Fibroblast of gingiva (primary cell): ENCODE results near the gene HGFAC.
A peak's percentile ranks its signal among the peaks of the same experiment; 100 is the strongest.

ENCODE experiments used
- DNase-seq: peaks from one replicate; pipeline ENCODE4 v3.0.0-alpha.2; 2011; ENCODE audit warnings: low read depth

HGFAC gene

GRCh38 chr4:3441501-3442459 lies at the start of gene HGFAC:
Gene HGFAC, plus strand, starts transcription at chr4:3441968. Its CDS starts 34 bp downstream, at chr4:3442002.
- DNase-seq, result no peak

DNA sequence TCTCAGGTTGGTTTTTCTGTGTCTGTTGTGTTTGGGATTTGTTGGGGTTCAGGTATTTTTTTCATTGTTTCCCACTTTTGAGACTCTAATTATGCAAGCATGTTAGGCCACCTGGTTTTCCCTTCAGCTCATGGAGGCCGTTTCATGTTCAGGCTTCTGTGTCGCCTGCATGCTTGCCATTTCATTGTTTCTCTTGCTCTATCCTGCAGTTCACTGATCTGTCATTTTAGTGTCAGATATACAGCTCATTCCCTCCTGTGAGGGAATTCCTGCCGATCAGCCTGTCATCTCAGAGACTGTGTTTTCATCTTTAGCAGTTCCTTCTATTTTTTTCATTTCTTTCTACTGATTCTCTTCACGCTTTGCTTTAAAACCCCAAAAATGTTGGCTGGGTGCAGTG lies 49.4 kb upstream of the HGFAC start:
- no peak for DNase-seq

- no peak for DNase-seq
These were observed 48.6 kb upstream of the HGFAC start for GRCh38 chr4:3393171-3393570.

- peak; percentile 31 for DNase-seq
These were observed 45.2 kb upstream of the HGFAC start for GRCh38 chr4:3396600-3396999.

DNA sequence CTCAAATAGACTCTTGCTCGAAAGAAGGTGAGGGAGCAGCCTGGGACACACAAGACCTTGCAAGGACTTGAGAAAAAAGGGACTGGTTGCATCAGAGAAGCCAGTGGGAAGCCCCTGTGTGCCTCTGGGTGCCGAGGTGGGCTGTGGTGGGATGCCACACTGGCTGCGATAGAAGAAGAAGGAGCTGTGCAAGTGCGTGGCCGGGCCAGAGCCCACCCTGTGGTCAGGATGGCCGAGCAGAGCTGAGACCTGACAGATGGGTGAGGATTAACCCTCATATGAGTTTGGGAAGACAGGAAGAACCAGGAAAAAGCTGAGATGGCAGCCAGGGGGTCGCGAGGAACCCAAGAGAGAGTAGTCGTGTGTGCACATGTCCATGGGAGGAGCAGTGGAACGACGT lies 44.6 kb upstream of the HGFAC start:
- no peak for DNase-seq

- peak; percentile 37 for DNase-seq
These were observed 42.2 kb upstream of the HGFAC start for GRCh38 chr4:3399277-3400194.

GRCh38 chr4:3401436-3402171 lies 40.2 kb upstream of the HGFAC start:
- DNase-seq, result no peak

DNA sequence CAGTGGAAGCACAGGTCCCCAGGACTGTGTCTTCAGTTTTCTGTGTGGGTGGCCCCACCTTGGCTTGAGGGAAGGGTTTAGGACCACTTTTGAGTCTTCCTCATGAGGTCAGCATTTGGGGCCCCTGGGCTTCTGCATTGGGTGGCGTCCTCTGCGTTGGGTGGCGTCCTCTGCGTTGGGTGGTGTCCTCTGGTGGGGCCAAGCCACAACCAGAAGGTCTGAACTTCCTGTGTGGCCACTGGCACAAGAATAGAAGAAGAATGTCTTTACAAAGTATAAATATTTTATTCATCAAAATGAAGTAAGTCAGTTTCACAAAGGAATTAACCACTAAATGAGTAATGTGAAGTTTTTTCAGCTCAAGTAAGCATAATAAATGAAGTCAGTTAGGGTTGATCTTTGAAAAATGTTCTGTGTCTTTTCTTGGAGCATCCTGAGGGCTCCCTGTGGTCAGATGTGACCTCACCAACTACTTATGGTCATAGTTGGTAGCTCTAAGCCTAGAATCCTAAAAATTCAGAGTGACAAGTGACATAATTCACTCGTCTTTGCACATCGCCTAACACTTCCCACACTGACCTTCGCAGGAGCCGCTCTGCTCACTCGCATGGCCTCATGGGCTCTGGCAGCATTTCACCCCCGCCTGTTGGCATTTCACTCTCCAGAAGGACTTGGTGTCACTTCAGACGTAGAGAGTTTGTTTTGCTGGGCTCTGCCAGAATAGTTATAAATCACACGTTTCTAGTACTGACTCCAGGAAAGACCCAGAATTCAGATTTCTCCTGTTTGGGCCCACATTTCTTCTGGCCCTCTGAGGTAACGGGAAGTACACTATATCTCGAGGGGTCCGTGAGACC lies 39.0 kb upstream of the HGFAC start:
- DNase-seq, result peak; percentile 84

- DNase-seq, result no peak
These were observed 38.3 kb upstream of the HGFAC start for GRCh38 chr4:3403348-3403906.

GRCh38 chr4:3404546-3404945 lies 37.2 kb upstream of the HGFAC start:
- DNase-seq, result no peak

GRCh38 chr4:3405176-3405575 lies 36.6 kb upstream of the HGFAC start:
- DNase-seq, result no peak

DNA sequence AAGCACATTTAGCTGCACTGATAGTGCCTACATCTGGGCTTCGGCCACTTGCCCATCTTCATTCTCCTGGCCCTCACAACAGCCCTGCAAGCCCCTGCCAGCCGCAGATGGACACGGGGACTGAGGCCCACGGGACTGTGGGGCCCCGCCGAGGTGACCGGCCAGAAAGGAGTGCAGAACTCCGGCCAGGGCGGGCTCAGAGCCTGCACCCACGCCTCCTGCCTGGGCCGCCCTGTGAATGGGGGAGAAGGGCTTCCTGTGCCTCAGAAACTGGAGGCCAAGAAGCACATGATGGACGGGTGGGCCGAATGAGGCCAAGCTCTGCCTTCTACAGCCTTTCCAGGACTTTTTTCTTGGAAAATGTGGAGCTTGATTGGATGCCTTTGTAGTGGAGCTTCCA lies 35.7 kb upstream of the HGFAC start:
- DNase-seq, result no peak

DNA sequence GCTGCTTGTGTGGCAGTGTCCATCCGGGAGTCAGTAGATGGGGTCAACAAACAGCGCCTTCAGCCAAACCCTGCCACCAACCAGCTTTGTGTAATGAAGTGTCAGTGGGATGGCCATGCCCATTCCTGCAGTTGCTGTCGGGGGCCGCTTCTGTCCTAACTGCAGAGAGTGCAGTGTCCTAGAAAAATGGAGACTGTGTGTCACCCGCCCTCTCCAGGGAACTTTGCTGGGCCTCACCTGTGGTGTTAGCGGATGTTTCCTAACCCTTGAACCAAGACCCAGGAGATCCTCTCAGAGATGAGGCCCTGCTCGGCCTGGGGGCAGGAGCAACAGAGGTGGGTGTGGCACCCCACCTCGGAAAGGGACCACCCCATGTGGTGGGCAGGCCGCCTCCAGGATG lies 35.3 kb upstream of the HGFAC start:
- no peak for DNase-seq

GRCh38 chr4:3407171-3407771 lies 34.5 kb upstream of the HGFAC start:
- no peak for DNase-seq

DNA sequence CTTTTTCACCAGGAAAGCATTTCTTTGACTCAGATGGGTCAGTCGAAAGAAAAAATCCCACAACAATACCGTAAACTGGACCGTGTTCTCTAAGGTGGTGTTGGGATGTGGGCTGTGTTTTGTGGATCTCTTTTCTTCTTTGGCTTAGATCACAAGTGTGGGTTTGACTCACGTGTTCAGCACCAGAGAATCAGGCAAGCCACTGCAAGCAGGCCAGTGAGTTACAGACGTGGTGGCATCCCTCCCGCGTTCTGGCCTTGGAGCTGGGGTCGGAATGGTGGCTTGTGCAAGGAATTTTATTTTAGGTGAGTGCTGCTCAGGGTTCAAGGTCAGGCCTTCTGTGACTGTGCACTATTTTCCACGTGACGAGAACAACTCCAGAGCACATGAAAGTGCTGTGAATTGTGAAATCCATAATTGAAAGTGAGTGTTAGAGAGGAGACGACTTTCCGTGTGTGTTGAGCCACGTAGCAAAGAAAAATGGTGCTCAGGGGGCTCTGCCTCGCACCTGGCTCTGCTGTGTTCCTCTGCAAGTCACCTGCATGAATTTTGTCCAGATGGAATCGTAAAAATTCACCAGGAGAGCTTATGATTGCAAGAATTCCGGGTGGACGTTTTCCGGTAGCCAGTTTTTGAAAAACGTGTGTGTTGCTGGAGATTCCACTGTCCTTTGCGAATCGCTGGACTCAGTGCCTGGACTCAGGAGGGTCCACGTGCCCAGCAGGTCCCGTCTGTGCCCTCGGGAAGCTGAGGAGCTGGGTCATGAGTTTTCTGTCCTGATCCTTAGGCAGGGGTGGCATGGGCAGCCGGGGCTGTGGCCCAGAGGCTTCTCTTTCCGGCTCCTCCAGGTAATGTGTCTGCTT lies 33.6 kb upstream of the HGFAC start:
- no peak for DNase-seq

GRCh38 chr4:3408793-3409330 lies 32.9 kb upstream of the HGFAC start:
- DNase-seq, result no peak

DNA sequence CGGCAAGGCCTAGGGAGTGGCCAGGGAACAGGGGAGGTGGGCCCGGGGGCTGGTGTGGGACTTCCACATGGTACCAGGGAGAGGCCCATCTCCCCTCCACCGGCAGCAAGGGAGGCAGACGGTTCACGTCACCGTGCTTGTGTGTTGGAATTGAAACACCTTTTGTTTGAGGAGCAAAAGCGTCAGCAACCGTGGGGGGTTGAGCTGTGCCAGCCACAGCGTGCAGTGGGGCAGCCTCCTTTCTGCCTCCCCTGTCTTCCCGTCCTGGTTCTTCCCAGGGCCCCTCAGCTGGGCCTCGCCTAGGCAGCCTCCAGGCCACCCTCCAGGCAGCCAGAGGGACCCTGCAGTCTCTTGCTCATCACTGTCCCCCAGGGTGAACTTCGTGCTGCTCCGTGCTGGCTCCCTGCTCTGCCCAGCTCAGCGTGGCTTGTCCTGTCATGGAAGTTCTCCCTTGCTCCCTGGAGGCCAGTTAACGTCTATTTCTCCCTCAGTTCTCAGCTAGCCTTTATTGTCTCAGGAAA lies 32.1 kb upstream of the HGFAC start:
- DNase-seq, result no peak

- no peak for DNase-seq
These were observed 31.2 kb upstream of the HGFAC start for GRCh38 chr4:3410401-3411135.
